IPS-15b (cell line): ENCODE measurements around the gene DUXA.
"Not testable (repeated sequence)": the region's sequence is repeated elsewhere in the genome, so short reads cannot be mapped to it uniquely, and the experiment has no call there.

Experiments
- H3K27me3 ChIP-seq: one replicate; pipeline ENCODE4 v1.6.1; 2013; ENCODE audit warnings: low read length; ENCODE audit not compliant: control insufficient read depth, insufficient read depth
- H3K36me3 ChIP-seq: one replicate; pipeline ENCODE4 v1.6.1; 2013; ENCODE audit warnings: low read length; ENCODE audit not compliant: control insufficient read depth, insufficient read depth
- H3K4me1 ChIP-seq: one replicate; pipeline ENCODE4 v1.6.1; 2013; ENCODE audit warnings: mild to moderate bottlenecking, low read length; ENCODE audit not compliant: control insufficient read depth, insufficient read depth
- H3K4me3 ChIP-seq: one replicate; pipeline ENCODE4 v1.5.1; 2013; ENCODE audit warnings: low read depth, low read length
- H3K9ac ChIP-seq: one replicate; pipeline ENCODE4 v1.6.1; 2013; ENCODE audit warnings: low read depth, mild to moderate bottlenecking, low read length
- H3K9me3 ChIP-seq: one replicate; pipeline ENCODE4 v1.6.1; 2013; ENCODE audit warnings: mild to moderate bottlenecking, low read length; ENCODE audit not compliant: control insufficient read depth, insufficient read depth

The DUXA gene

DNA sequence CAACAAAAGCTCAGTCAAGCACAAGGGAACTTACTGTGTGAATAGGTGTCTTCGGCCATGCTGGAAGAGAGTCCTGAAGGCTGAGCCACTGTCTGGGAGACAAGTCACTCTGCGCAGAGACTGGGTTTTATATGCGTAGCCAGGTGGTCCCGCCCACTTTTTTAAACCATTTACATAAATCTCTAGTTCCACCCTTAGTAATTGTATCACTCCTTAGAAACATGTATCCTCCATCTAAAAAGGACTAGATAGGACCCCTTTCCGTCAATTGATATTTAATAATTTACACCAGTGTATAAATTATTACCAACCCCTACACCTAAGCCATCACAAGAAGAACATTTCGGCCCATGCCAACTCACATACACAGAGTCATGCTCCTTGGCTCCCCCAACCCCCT lies at the start of gene DUXA:
Gene DUXA (minus strand): TSS at position 101 of the 400 bp plus-strand sequence. CDS start 42 bp downstream, at position 59.
- H3K9ac ChIP-seq = no peak within 1 kb of the TSS
- H3K27me3 ChIP-seq = no peaks in the 10 kb centered on the region
- no peak within 1 kb of the TSS for H3K4me3 ChIP-seq
- H3K9me3 ChIP-seq = peaks cover 9% of the 10 kb centered on the region
- H3K4me1 ChIP-seq = no peaks in the 10 kb centered on the region
- H3K36me3 ChIP-seq = no peaks in the 10 kb centered on the region

DNA sequence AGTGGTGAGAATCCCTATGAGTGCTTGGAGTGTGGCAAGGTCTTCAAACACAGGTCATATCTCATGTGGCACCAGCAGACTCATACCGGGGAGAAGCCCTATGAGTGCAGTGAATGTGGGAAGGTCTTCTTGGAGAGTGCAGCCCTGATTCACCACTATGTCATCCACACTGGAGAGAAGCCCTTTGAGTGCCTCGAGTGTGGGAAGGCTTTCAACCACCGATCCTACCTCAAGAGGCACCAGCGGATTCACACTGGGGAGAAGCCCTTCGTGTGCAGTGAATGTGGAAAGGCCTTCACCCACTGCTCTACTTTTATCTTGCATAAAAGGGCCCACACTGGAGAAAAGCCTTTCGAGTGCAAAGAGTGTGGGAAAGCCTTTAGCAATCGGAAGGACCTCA lies 44.8 kb upstream of the DUXA start:
- Histone ChIP-seq H3K9ac (no peak overlapping the region), H3K4me1 (no peaks in the 10 kb centered on the region), H3K9me3 (no peaks in the 10 kb centered on the region), H3K27me3 (no peaks in the 10 kb centered on the region), H3K4me3 (no peak overlapping the region), H3K36me3 (peaks cover 24% of the 10 kb centered on the region)

GRCh38 chr19:57210381-57210780 lies 43.1 kb upstream of the DUXA start:
- H3K9ac ChIP-seq = no peak overlapping the region
- H3K4me1 ChIP-seq = no peaks in the 10 kb centered on the region
- no peak overlapping the region for H3K4me3 ChIP-seq
- H3K27me3 ChIP-seq = no peaks in the 10 kb centered on the region
- peaks cover 28% of the 10 kb centered on the region for H3K36me3 ChIP-seq
- no peaks in the 10 kb centered on the region for H3K9me3 ChIP-seq

GRCh38 chr19:57202160-57202559 lies 34.9 kb upstream of the DUXA start:
- Histone ChIP-seq H3K36me3 (peaks cover 14% of the 10 kb centered on the region), H3K27me3 (no peaks in the 10 kb centered on the region), H3K9ac (no peak overlapping the region), H3K4me3 (no peak overlapping the region), H3K4me1 (no peaks in the 10 kb centered on the region), H3K9me3 (no peaks in the 10 kb centered on the region)

- not testable (repeated sequence) for H3K27me3 ChIP-seq, H3K4me1 ChIP-seq, H3K9ac ChIP-seq, H3K9me3 ChIP-seq, H3K4me3 ChIP-seq
- peaks cover 19% of the 10 kb centered on the region for H3K36me3 ChIP-seq
Observed at GRCh38 chr19:57197874-57198273, 30.6 kb upstream of the DUXA start.

GRCh38 chr19:57192993-57193392 lies 25.7 kb upstream of the DUXA start:
- Histone ChIP-seq H3K9ac (no peak overlapping the region), H3K4me1 (peaks cover 2% of the 10 kb centered on the region), H3K27me3 (no peaks in the 10 kb centered on the region), H3K9me3 (no peaks in the 10 kb centered on the region), H3K4me3 (peak overlapping the region; percentile 96), H3K36me3 (peaks cover 15% of the 10 kb centered on the region)

GRCh38 chr19:57192077-57192420 lies 24.8 kb upstream of the DUXA start:
- Histone ChIP-seq H3K9me3 (no peaks in the 10 kb centered on the region), H3K9ac (peak overlapping the region; percentile 95), H3K4me3 (peak overlapping the region; percentile 96), H3K4me1 (peaks cover 2% of the 10 kb centered on the region), H3K27me3 (no peaks in the 10 kb centered on the region), H3K36me3 (peaks cover 15% of the 10 kb centered on the region)

- H3K4me3 ChIP-seq = peak within 1 kb of the TSS; percentile 96
- H3K9ac ChIP-seq = peak within 1 kb of the TSS; percentile 95
- peaks cover 2% of the 10 kb centered on the region for H3K4me1 ChIP-seq
- no peaks in the 10 kb centered on the region for H3K27me3 ChIP-seq
- no peaks in the 10 kb centered on the region for H3K9me3 ChIP-seq
- H3K36me3 ChIP-seq = peaks cover 15% of the 10 kb centered on the region
Observed at GRCh38 chr19:57191141-57192076, 24.1 kb upstream of the DUXA start, which contains the start of gene ZNF264. TSS of gene ZNF264 (plus strand) at chr19:57191500. CDS start at chr19:57191914, 414 bp downstream.

GRCh38 chr19:57190301-57190700 lies 23.0 kb upstream of the DUXA start:
- Histone ChIP-seq H3K4me1 (peaks cover 2% of the 10 kb centered on the region), H3K4me3 (peak overlapping the region; percentile 96), H3K9me3 (no peaks in the 10 kb centered on the region)

DNA sequence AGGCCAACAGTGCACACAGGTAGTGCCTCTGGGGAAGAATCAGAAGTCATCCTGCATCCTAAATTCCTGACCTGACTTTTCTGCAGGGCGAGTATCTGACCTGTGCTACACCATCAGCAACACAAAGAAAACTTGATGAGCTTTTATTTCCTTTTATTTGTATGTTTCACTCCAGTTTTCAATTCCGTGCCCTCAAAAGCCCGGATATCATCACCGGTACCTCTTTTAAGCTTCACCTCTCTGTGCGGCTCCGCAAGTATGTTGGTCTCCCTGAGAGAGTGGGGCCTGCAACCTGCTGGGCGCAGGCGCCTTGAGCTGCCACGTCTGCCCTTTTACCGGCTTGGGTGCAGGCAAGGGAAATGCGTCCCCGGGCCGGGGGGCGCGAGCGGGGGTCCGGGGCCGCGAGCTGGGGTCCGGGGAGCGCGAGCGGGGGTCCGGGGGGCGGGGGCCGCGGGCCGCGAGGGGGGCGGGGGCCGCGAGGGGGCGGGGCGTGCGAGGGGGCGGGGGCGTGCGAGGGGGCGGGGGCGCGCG lies 4.3 kb upstream of the DUXA start:
- Histone ChIP-seq H3K9ac (peak overlapping the region; percentile 73), H3K9me3 (peaks cover 6% of the 10 kb centered on the region)

More at GRCh38 chr19:57190301-57190700, 23.0 kb upstream of the DUXA start:
- H3K27me3 ChIP-seq = no peaks in the 10 kb centered on the region
- peaks cover 15% of the 10 kb centered on the region for H3K36me3 ChIP-seq
- no peak overlapping the region for H3K9ac ChIP-seq

GRCh38 chr19:57165846-57166245 lies 1.4 kb downstream of the DUXA start:
- Histone ChIP-seq H3K9ac (no peak overlapping the region), H3K9me3 (peaks cover 9% of the 10 kb centered on the region), H3K4me1 (no peaks in the 10 kb centered on the region), H3K27me3 (no peaks in the 10 kb centered on the region), H3K4me3 (no peak overlapping the region), H3K36me3 (no peaks in the 10 kb centered on the region)

More for the DNA sequence above, 4.3 kb upstream of the DUXA start:
- no peaks in the 10 kb centered on the region for H3K27me3 ChIP-seq
- peak overlapping the region; percentile 61 for H3K4me3 ChIP-seq
- H3K4me1 ChIP-seq = no peaks in the 10 kb centered on the region
- no peaks in the 10 kb centered on the region for H3K36me3 ChIP-seq
